Caco-2 (cell line): ENCODE measurements around the gene CFAP53. TPM values are rescaled to one million over a fixed set of nuclear protein-coding genes. Genes with fewer than 3 reads are reported as not detected.

Experiments
- BruUV-seq: library from RNA; stranded (reverse); fragments of 400-500 nt; replicated peaks from 2 replicates; lab custom pipeline; 2021; lab: Mats Ljungman, UMichigan
- CTCF ChIA-PET: fragments of 300-600 bp; sonication (Branson Sonifier 250); formaldehyde crosslinking; loops from one replicate; lab custom pipeline; 2022; ENCODE audit warnings: antibody characterized with exemption; lab: Charles Lee
- POLR2A ChIA-PET: fragments of 300-600 bp; sonication (Branson Sonifier 250); formaldehyde crosslinking; loops from one replicate; lab custom pipeline; 2022; ENCODE audit warnings: antibody characterized with exemption; lab: Charles Lee
- DNase-seq, 2 experiments: peaks; one replicate each; pipeline versions ENCODE4 v3.0.0 to v3.0.0-alpha.2; 2020 to 2022
- H3K27me3 ChIP-seq: replicated peaks from 2 replicates; pipeline ENCODE4 v1.6.0; 2011; ENCODE audit warnings: low read length; ENCODE audit not compliant: control insufficient read depth, insufficient read depth
- H3K36me3 ChIP-seq: 2 replicates; pipeline ENCODE4 v1.5.1; 2011; ENCODE audit warnings: low read length; ENCODE audit not compliant: control insufficient read depth, insufficient read depth
- H3K4me1 ChIP-seq: fragments of 250-450 bp; sonication (Bioruptor Pico); 2 replicates; pipeline ENCODE4 v1.5.1; 2020; ENCODE audit warnings: mild to moderate bottlenecking
- H3K4me3 ChIP-seq: 2 replicates; pipeline ENCODE4 v1.5.1; 2011; ENCODE audit warnings: low read depth, mild to moderate bottlenecking, control low read depth, low read length
- H3K9me3 ChIP-seq: fragments of 250-450 bp; sonication (Bioruptor Pico); 2 replicates; pipeline ENCODE4 v1.5.1; 2020; ENCODE audit warnings: mild to moderate bottlenecking, moderate library complexity
- H3K27ac Mint-ChIP-seq: one replicate; pipeline ENCODE4 v1.8.0; 2022; ENCODE audit warnings: mixed read lengths; ENCODE audit not compliant: unreplicated experiment
- H3K27me3 Mint-ChIP-seq: one replicate; pipeline ENCODE4 v1.8.0; 2022; ENCODE audit warnings: mixed read lengths; ENCODE audit not compliant: insufficient read depth, unreplicated experiment
- H3K36me3 Mint-ChIP-seq: one replicate; pipeline ENCODE4 v1.8.0; 2022; ENCODE audit warnings: mild to moderate bottlenecking, mixed read lengths; ENCODE audit not compliant: insufficient read depth, unreplicated experiment
- H3K4me1 Mint-ChIP-seq: one replicate; pipeline ENCODE4 v1.8.0; 2022; ENCODE audit warnings: low read depth, mixed read lengths; ENCODE audit not compliant: unreplicated experiment
- H3K4me3 Mint-ChIP-seq: one replicate; pipeline ENCODE4 v1.8.0; 2022; ENCODE audit warnings: mild to moderate bottlenecking, moderate library complexity, mixed read lengths; ENCODE audit not compliant: unreplicated experiment
- H3K9me3 Mint-ChIP-seq: one replicate; pipeline ENCODE4 v1.8.0; 2022; ENCODE audit warnings: mixed read lengths; ENCODE audit not compliant: unreplicated experiment
- intact Hi-C: fragments of 100-400 bp; cut with micrococcal nuclease; formaldehyde crosslinking; loops from one replicate; pipeline ENCODE4 v1.10.0; 2022; ENCODE audit not compliant: unreplicated experiment
- total RNA-seq: library from RNA; stranded (reverse); gene quantifications from 2 replicates; pipeline ENCODE4 v1.2.3, GENCODE V29; 2022
- TF ChIP-seq, protein P1 (sequence below), 2 experiments: fragments of 200-600 bp in 1 of 2; IDR thresholded peaks; 1 replicate in 1 of 2; 2 replicates in 1 of 2; pipeline versions ENCODE4 v1.5.1 to v1.8.0; 2011 to 2022; ENCODE audit warnings: antibody characterized with exemption in 1 of 2, control low read depth in 1 of 2, inconsistent platforms in 1 of 2, low read depth in 1 of 2, low read length in 1 of 2, mild to moderate bottlenecking in 1 of 2, moderate library complexity in 1 of 2; ENCODE audit not compliant: insufficient read depth in 1 of 2, severe bottlenecking in 1 of 2, unreplicated experiment in 1 of 2

The CFAP53 gene
- total RNA-seq, 1 experiment from 2014 or later = not detected

- H3K27ac Mint-ChIP-seq = no peak overlapping the region
- TF ChIP-seq, protein P1, sequence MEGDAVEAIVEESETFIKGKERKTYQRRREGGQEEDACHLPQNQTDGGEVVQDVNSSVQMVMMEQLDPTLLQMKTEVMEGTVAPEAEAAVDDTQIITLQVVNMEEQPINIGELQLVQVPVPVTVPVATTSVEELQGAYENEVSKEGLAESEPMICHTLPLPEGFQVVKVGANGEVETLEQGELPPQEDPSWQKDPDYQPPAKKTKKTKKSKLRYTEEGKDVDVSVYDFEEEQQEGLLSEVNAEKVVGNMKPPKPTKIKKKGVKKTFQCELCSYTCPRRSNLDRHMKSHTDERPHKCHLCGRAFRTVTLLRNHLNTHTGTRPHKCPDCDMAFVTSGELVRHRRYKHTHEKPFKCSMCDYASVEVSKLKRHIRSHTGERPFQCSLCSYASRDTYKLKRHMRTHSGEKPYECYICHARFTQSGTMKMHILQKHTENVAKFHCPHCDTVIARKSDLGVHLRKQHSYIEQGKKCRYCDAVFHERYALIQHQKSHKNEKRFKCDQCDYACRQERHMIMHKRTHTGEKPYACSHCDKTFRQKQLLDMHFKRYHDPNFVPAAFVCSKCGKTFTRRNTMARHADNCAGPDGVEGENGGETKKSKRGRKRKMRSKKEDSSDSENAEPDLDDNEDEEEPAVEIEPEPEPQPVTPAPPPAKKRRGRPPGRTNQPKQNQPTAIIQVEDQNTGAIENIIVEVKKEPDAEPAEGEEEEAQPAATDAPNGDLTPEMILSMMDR (IDR thresholded peaks at IDR 0.05; ENCODE audit: insufficient read depth in 1 of 2, low read depth in 1 of 2, low read length in 1 of 2, severe bottlenecking in 1 of 2, unreplicated experiment in 1 of 2) = no peak
- no TSS peak for BruUV-seq
- H3K9me3 Mint-ChIP-seq = no peaks in the 10 kb centered on the region
- DNase-seq = no peak
- no peaks in the 10 kb centered on the region for H3K36me3 ChIP-seq
- no peaks in the 10 kb centered on the region for H3K9me3 ChIP-seq
- no peaks in the 10 kb centered on the region for H3K4me1 ChIP-seq
- intact Hi-C loops = no loop called here
- H3K27me3 Mint-ChIP-seq = no peaks in the 10 kb centered on the region
- H3K36me3 Mint-ChIP-seq = no peaks in the 10 kb centered on the region
- H3K27me3 ChIP-seq = no peaks in the 10 kb centered on the region
- CTCF ChIA-PET = no interaction called here
- no peaks in the 10 kb centered on the region for H3K4me1 Mint-ChIP-seq
- H3K4me3 Mint-ChIP-seq = no peak overlapping the region
- H3K4me3 ChIP-seq = no peak overlapping the region
- POLR2A ChIA-PET = no interaction called here
Observed at GRCh38 chr18:50181590-50181989, 84.7 kb downstream of the CFAP53 start.

DNA sequence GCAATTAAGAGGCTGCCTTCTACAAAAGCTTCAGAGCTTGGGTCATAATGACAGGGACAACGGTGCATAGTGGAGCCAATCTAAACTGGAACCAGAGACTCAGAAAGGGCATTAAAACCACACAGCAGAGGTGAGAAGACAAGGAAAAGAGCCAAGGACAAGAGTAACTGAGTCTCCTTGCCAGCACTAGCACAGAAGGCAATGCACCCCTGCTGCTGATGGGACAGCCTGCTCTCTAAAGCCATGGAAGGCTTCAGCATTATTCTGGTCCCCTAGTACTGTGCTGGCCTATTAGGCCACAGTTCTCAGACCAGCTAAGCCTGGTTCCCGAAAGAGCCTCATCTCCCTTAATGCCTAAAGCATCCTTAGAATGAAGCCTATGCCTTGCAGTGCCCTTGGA is 86.8 kb downstream of the CFAP53 start:
- no peaks in the 10 kb centered on the region for H3K36me3 ChIP-seq
- Mint-ChIP-seq H3K9me3 (no peaks in the 10 kb centered on the region), H3K27me3 (no peaks in the 10 kb centered on the region), H3K4me3 (no peak overlapping the region), H3K27ac (no peak overlapping the region), H3K36me3 (no peaks in the 10 kb centered on the region), H3K4me1 (no peaks in the 10 kb centered on the region)
- TF ChIP-seq, protein P1 (IDR thresholded peaks at IDR 0.05; ENCODE audit: insufficient read depth in 1 of 2, low read depth in 1 of 2, low read length in 1 of 2, severe bottlenecking in 1 of 2, unreplicated experiment in 1 of 2) = no peak
- ChIA-PET POLR2A (no interaction called here), CTCF (no interaction called here)
- DNase-seq = no peak
- no peak overlapping the region for H3K4me3 ChIP-seq
- no TSS peak for BruUV-seq
- no peaks in the 10 kb centered on the region for H3K4me1 ChIP-seq
- no peaks in the 10 kb centered on the region for H3K9me3 ChIP-seq
- H3K27me3 ChIP-seq = no peaks in the 10 kb centered on the region
- intact Hi-C loops = no loop called here

DNA sequence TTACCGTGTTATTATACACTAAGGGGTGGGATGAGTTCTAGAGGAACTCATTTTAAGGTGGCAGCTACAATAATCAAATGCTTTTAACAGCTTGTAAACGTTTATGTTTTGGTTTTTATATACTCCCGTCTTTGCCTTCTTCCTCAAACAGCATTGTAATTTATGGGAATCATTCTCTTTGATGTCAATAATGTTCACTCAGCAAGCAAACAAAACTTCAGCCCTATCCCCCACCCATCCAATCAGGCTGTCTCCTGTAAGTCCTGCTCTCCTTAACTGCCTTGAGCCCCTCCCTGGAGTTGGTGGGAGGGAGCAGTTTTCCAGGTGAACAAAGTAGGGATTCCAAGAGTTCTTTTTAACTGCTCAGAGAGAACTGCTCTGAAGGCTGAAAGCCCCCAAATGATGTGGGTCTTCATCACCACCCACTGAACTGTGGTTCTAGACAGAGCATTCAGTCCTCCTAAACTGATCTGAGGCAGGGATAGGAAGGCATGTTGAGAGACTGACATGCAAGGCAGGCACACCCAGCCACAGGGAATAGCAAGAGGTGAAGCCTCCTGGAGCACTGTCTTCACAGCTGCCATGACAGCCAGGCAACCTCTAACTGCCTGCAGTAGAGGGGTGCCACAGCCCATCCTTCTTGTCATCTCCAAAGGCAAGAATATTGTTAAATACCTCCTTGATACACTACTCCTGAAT is 88.9 kb downstream of the CFAP53 start:
- H3K27me3 ChIP-seq = no peaks in the 10 kb centered on the region
- CTCF ChIA-PET = no interaction called here
- intact Hi-C loops = no loop called here
- no peaks in the 10 kb centered on the region for H3K4me1 Mint-ChIP-seq
- peaks cover 4% of the 10 kb centered on the region for H3K36me3 Mint-ChIP-seq
- no peaks in the 10 kb centered on the region for H3K9me3 Mint-ChIP-seq
- no peak overlapping the region for H3K4me3 ChIP-seq
- H3K36me3 ChIP-seq = no peaks in the 10 kb centered on the region
- POLR2A ChIA-PET = no interaction called here
- H3K4me3 Mint-ChIP-seq = no peak overlapping the region
- H3K4me1 ChIP-seq = no peaks in the 10 kb centered on the region
- H3K27me3 Mint-ChIP-seq = no peaks in the 10 kb centered on the region
- no TSS peak for BruUV-seq
- no peak overlapping the region for H3K27ac Mint-ChIP-seq
- no peaks in the 10 kb centered on the region for H3K9me3 ChIP-seq
- DNase-seq = peak in 1 of 2 experiments; percentile 1
- TF ChIP-seq, protein P1 (IDR thresholded peaks at IDR 0.05; ENCODE audit: insufficient read depth in 1 of 2, low read depth in 1 of 2, low read length in 1 of 2, severe bottlenecking in 1 of 2, unreplicated experiment in 1 of 2) = no peak

Other genes starting within 250 kb of the CFAP53 start
- gene MYO5B, start 71.3 kb downstream of the CFAP53 start, total RNA-seq = 28.3 and 28.6 TPM in 2 replicates
- 31.1 and 34.7 TPM in 2 replicates for gene MBD1, start 15.0 kb upstream of the CFAP53 start, total RNA-seq
- 37.7 and 41.5 TPM in 2 replicates for gene CXXC1, start 21.2 kb upstream of the CFAP53 start, total RNA-seq
- 31.3 and 32.4 TPM in 2 replicates for gene SKA1, start 108.6 kb upstream of the CFAP53 start, total RNA-seq